Erythroblast (primary cell): Measurements from ENCODE around the gene ZYG11B.
"Not testable (repeated sequence)": the region's sequence is repeated elsewhere in the genome, so short reads cannot be mapped to it uniquely, and the experiment has no call there.

Experiments
- GATA1 ChIP-seq: IDR thresholded peaks from 2 replicates; pipeline ENCODE4 v1.6.1; 2011; ENCODE audit warnings: low read depth, mild to moderate bottlenecking, control low read depth, low read length, moderate library complexity
- POLR2A ChIP-seq: IDR thresholded peaks from 2 replicates; pipeline ENCODE4 v1.6.1; 2011; ENCODE audit warnings: mild to moderate bottlenecking, low read length

- TF ChIP-seq POLR2A, GATA1: not testable (repeated sequence)
Measured at GRCh38 chr1:52693351-52693750, 32.9 kb upstream of the ZYG11B start.
